Common myeloid progenitor, CD34-positive (primary cell): ENCODE data around the gene KIAA0319L.
"Not testable (repeated sequence)": the region's sequence is repeated elsewhere in the genome, so short reads cannot be mapped to it uniquely, and the experiment has no call there.

Experiments used
- CTCF ChIA-PET: fragments of 350-600 bp; sonication (Branson Sonifier 250); formaldehyde crosslinking; loops from one replicate; lab custom pipeline; 2021; ENCODE audit warnings: antibody characterized with exemption; lab: Charles Lee
- POLR2A ChIA-PET: fragments of 350-600 bp; sonication (Branson Sonifier 250); formaldehyde crosslinking; loops from one replicate; lab custom pipeline; 2021; ENCODE audit warnings: antibody characterized with exemption; lab: Charles Lee
- DNase-seq, 3 donors: peaks; one replicate each; pipeline versions ENCODE4 v3.0.0 to v3.0.0-alpha.2; 2013
- H3K27ac ChIP-seq, 2 experiments: 1 replicate in 1 of 2; 2 replicates in 1 of 2; pipeline ENCODE4 v1.7.0; 2013; ENCODE audit warnings: inconsistent platforms in 2 of 2, low read length in 2 of 2, mild to moderate bottlenecking in 2 of 2, low read depth in 1 of 2, moderate library complexity in 1 of 2; ENCODE audit not compliant: severe bottlenecking in 2 of 2, insufficient read depth in 1 of 2, poor library complexity in 1 of 2
- H3K27me3 ChIP-seq, 5 experiments: replicated peaks in 2 of 5; 1 replicate in 3 of 5; 2 replicates in 2 of 5; pipeline versions ENCODE4 v1.6.1 to v1.7.0; 2013; ENCODE audit warnings: low read length in 4 of 5, mild to moderate bottlenecking in 2 of 5, moderate library complexity in 2 of 5, inconsistent platforms in 1 of 5; ENCODE audit not compliant: insufficient read depth in 5 of 5, control insufficient read depth in 4 of 5
- H3K36me3 ChIP-seq, 4 experiments: 1 replicate in 2 of 4; 2 replicates in 2 of 4; pipeline versions ENCODE4 v1.6.1 to v1.7.0; 2013; ENCODE audit warnings: low read length in 3 of 4, control low read depth in 1 of 4, mild to moderate bottlenecking in 1 of 4; ENCODE audit not compliant: control insufficient read depth in 4 of 4, insufficient read depth in 4 of 4
- H3K4me1 ChIP-seq, 4 experiments: 1 replicate in 3 of 4; 2 replicates in 1 of 4; pipeline versions ENCODE4 v1.6.1 to v1.7.1; 2013; ENCODE audit warnings: low read length in 3 of 4, mild to moderate bottlenecking in 3 of 4, control low read depth in 1 of 4, inconsistent platforms in 1 of 4, moderate library complexity in 1 of 4; ENCODE audit not compliant: control insufficient read depth in 4 of 4, insufficient read depth in 4 of 4; ENCODE audit errors: control extremely low read depth in 1 of 4
- H3K4me3 ChIP-seq, 7 experiments: 1 replicate in 4 of 7; 2 replicates in 3 of 7; pipeline versions ENCODE4 v1.5.1 to v1.7.0; 2013; ENCODE audit warnings: mild to moderate bottlenecking in 7 of 7, low read length in 6 of 7, moderate library complexity in 6 of 7, inconsistent platforms in 2 of 7, low read depth in 2 of 7, control low read depth in 1 of 7; ENCODE audit not compliant: insufficient read depth in 4 of 7, control insufficient read depth in 1 of 7; ENCODE audit errors: extremely low read depth in 1 of 7
- H3K9me3 ChIP-seq, 5 experiments: 1 replicate in 4 of 5; 2 replicates in 1 of 5; pipeline versions ENCODE4 v1.6.1 to v1.7.1; 2013; ENCODE audit warnings: low read length in 4 of 5, mild to moderate bottlenecking in 2 of 5, inconsistent platforms in 1 of 5, low read depth in 1 of 5, moderate library complexity in 1 of 5; ENCODE audit not compliant: control insufficient read depth in 4 of 5, insufficient read depth in 2 of 5; ENCODE audit errors: control extremely low read depth in 1 of 5
- WGBS: methylation state at CpG from one replicate; pipeline ENCODE4 v1.1.5; 2013; ENCODE audit not compliant: insufficient coverage; 5-methylcytosine and 5-hydroxymethylcytosine counted together

The KIAA0319L gene

DNA sequence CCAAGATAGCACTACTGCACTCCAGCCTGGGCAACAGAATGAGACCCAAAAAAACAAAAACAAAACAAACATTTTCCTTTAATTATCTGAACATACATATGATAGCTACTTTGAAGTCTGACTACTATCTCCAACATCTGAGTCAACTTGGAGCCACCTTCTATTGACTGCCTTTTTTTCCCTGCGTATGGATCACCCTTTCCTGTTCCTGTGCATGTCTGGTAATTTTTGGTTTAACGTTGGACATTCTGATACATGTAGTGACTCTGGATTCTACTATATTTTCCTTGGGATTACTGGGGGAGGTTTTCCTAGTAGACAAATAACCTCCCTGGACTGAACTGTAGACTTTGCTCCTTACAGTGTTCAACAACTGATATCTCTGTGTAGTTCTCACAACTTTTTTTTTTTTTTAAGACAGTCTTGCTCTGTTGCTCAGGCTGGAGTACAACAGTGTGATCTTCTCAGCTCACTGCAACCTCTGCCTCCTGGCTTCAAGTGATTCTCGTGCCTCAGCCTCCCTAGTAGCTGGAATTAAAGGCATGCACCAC lies 70.3 kb downstream of the KIAA0319L start:
- POLR2A ChIA-PET, result no interaction called here
- CTCF ChIA-PET, result interaction anchor here (1.4 to 1.5 kb wide), 2 partner anchors 36 to 286 kb away, joined by 3 to 4 read pairs; no protein-coding TSS in a partner anchor
- H3K27ac ChIP-seq, result no peak overlapping the region
- no peaks in the 10 kb centered on the region for H3K27me3 ChIP-seq
- H3K9me3 ChIP-seq, result peaks cover 0 to 18% (median 5%) of the 10 kb centered on the region in 5 experiments
- no peak overlapping the region for H3K4me3 ChIP-seq
- DNase-seq, result no peak
- 100% methylated on average over 1 of the region's 3 CpGs for WGBS
- H3K4me1 ChIP-seq, result peaks cover 0 to 12% (median 7%) of the 10 kb centered on the region in 4 experiments
- H3K36me3 ChIP-seq, result peaks cover 0 to 4% (median 0%) of the 10 kb centered on the region in 4 experiments

DNA sequence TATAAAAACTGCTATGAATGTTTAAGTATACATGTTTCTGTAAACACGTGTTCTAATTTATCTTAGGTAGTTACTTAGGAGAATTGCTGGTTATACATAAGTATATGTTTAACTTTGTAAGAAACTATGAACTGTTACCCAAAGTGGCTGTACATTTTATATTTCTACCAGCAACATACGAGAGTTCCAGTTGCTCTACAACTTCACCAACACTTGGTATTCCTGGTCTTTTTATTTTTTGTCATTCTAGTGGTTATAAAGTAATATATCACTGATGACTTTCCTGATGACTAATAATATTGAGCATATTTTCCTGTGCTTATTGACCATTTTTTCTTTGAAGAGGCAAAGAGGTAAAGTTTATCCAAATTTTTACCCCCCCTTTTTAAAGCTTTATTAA lies 76.0 kb downstream of the KIAA0319L start:
- Histone ChIP-seq H3K27me3 (no peaks in the 10 kb centered on the region), H3K4me3 (no peak overlapping the region), H3K9me3 (peaks cover 0 to 4% (median 0%) of the 10 kb centered on the region in 5 experiments), H3K27ac (no peak overlapping the region), H3K36me3 (peaks cover 5 to 11% (median 7%) of the 10 kb centered on the region in 4 experiments), H3K4me1 (peaks cover 0 to 12% (median 1%) of the 10 kb centered on the region in 4 experiments)
- no CpG with 5 or more reads among the region's 2 CpGs for whole genome bisulfite sequencing
- CTCF ChIA-PET, result no interaction called here
- DNase-seq, result no peak
- POLR2A ChIA-PET, result no interaction called here

DNA sequence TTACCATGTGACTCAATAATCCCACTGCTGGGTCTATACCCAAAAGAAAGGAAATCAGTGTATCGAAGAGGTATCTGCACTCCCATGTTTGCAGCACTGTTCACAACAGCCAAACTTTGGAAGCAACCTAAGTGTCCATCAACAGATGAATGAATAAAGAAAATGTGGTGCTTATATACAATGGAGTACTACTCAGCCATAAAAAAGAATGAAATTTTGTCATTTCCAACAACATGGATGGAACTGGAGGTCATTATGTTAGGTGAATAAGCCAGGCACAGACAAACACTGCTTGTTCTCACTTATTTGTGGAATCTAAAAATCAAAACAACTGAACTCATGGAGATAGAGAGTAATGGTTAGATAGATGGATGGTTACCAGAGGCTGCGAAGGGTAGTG lies 79.3 kb downstream of the KIAA0319L start:
- peaks cover 0 to 4% (median 0%) of the 10 kb centered on the region in 5 experiments for H3K9me3 ChIP-seq
- ChIA-PET POLR2A (no interaction called here), CTCF (no interaction called here)
- DNase-seq, result no peak
- H3K27me3 ChIP-seq, result no peaks in the 10 kb centered on the region
- no peak overlapping the region for H3K27ac ChIP-seq
- WGBS, result 100% methylated on average over 1 of the region's 2 CpGs
- no peaks in the 10 kb centered on the region for H3K4me1 ChIP-seq
- peaks cover 7 to 26% (median 16%) of the 10 kb centered on the region in 4 experiments for H3K36me3 ChIP-seq
- H3K4me3 ChIP-seq, result no peak overlapping the region

DNA sequence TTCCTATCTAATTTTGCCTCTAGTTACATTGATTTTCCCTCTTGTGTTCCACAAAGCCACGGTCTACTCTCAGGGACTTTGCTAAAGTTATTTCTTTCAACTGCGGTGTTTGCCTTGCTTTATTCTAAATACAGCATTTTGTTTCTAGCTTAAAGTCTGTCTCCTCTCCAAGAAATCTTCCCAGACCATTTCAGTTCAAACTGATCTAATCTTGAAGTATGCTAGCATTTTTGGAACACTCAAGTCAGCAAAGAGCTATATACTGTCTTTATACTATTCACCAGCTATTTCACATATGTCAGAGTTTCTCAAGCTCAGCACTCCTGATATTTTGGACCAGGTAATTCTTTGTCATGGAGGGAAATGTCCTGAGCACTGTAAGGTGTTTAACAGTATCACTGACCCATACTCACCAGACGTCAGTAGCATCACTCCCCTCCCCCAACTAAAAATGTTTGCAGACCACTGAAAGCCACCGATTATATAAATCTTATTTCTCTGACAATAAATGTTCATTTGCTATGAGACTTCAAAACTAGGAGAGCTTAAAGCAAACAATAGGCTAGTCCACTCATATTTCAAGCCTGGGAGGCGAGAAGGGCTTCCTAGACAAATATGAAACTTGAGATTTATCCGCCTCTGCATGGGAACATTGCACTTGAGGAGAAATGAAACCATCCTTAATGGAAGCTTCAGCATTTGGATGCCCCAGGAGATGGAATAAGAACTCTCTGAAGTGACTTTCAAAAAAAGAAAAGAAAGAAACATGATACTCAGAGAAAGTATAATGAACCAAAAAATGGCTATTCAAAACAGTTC lies 81.1 kb downstream of the KIAA0319L start:
- POLR2A ChIA-PET, result interaction anchor here (0.7 kb wide), 1 partner anchor 10 kb away, joined by 3 read pairs; no protein-coding TSS in a partner anchor
- 93% methylated on average over 5 of the region's 6 CpGs for WGBS
- Histone ChIP-seq H3K36me3 (peaks cover 7 to 27% (median 22%) of the 10 kb centered on the region in 4 experiments), H3K4me3 (no peak overlapping the region), H3K4me1 (no peaks in the 10 kb centered on the region), H3K9me3 (no peaks in the 10 kb centered on the region), H3K27me3 (no peaks in the 10 kb centered on the region), H3K27ac (no peak overlapping the region)
- no peak for DNase-seq
- CTCF ChIA-PET, result interaction anchor here (4.2 kb wide), 1 partner anchor 24 kb away, joined by 15 read pairs; no protein-coding TSS in a partner anchor

DNA sequence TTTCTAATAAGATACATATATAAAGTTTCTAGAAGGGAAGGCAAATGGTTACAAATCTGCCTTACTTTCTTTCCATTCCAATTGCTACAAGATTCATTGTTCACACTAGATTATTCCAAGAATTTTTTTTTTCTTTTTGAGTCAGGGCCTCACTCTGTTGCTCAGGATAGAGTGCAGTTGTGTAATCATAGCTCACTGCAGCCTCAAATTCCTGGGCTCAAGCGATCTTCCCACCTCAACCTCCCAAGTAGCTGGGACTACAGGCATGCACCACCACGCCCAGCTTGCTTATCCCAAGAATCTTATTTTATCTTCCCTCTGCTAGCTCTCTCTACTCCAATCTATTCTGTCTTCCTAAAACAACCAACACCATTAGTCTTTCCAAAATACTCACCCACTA lies 81.8 kb downstream of the KIAA0319L start:
- H3K4me3 ChIP-seq, result no peak overlapping the region
- H3K4me1 ChIP-seq, result no peaks in the 10 kb centered on the region
- ChIA-PET POLR2A (interaction anchor here (0.7 kb wide), 1 partner anchor 11 kb away, joined by 3 read pairs; no protein-coding TSS in a partner anchor), CTCF (interaction anchor here (4.2 kb wide), 1 partner anchor 23 kb away, joined by 15 read pairs; no protein-coding TSS in a partner anchor)
- DNase-seq, result no peak
- H3K9me3 ChIP-seq, result no peaks in the 10 kb centered on the region
- 100% methylated on average over 2 of the region's 2 CpGs for WGBS
- H3K27ac ChIP-seq, result no peak overlapping the region
- peaks cover 10 to 31% (median 26%) of the 10 kb centered on the region in 4 experiments for H3K36me3 ChIP-seq
- H3K27me3 ChIP-seq, result no peaks in the 10 kb centered on the region

DNA sequence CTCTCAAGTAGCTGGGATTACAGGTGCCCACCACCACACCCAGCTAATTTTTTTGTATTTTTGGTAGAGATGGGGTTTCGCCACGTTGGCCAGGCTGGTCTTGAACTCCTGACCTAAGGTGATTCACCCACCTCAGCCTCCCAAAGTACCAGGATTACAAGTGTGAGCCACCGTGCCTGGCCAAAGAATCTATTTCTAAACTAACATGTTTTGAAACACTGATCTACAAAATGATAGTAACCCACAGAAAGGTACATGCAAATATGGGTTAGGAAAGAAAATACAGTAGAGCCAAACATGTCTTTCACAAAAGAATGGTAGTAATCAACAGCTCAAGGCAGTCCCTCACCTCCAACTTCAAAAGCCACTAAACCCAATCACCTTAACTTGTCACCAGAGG lies 84.0 kb downstream of the KIAA0319L start:
- WGBS, result 100% methylated on average over 1 of the region's 3 CpGs
- H3K27ac ChIP-seq, H3K27me3 ChIP-seq, H3K9me3 ChIP-seq, DNase-seq, POLR2A ChIA-PET, H3K4me3 ChIP-seq, H3K4me1 ChIP-seq: not testable (repeated sequence)
- H3K36me3 ChIP-seq, result peaks cover 8 to 35% (median 30%) of the 10 kb centered on the region in 4 experiments
- CTCF ChIA-PET, result interaction anchor here (4.2 kb wide), 1 partner anchor 21 kb away, joined by 15 read pairs; no protein-coding TSS in a partner anchor
